Measurements from ENCODE around the gene MINDY3. TPM values are rescaled to one million over a fixed set of nuclear protein-coding genes. Genes with fewer than 3 reads are reported as not detected.

The MINDY3 gene
- total and polyA plus RNA-seq, 2 experiments from 2014 or later = 14.5 to 20.4 TPM

GRCh38 chr10:15784662-15785300 is 75.5 kb downstream of the MINDY3 start:
- Histone ChIP-seq H3K4me1 (ENCODE audit: low read depth) (no peaks in the 10 kb centered on the region), H3K36me3 (no peaks in the 10 kb centered on the region), H3K4me3 (no peak overlapping the region), H3K27me3 (no peaks in the 10 kb centered on the region), H3K9me3 (ENCODE audit: low read depth) (no peaks in the 10 kb centered on the region), H3K27ac (no peak overlapping the region)
- DNase-seq (ENCODE audit: low read depth in 1 of 2, low spot score in 1 of 2) = no peak
- TF ChIP-seq, protein P1, sequence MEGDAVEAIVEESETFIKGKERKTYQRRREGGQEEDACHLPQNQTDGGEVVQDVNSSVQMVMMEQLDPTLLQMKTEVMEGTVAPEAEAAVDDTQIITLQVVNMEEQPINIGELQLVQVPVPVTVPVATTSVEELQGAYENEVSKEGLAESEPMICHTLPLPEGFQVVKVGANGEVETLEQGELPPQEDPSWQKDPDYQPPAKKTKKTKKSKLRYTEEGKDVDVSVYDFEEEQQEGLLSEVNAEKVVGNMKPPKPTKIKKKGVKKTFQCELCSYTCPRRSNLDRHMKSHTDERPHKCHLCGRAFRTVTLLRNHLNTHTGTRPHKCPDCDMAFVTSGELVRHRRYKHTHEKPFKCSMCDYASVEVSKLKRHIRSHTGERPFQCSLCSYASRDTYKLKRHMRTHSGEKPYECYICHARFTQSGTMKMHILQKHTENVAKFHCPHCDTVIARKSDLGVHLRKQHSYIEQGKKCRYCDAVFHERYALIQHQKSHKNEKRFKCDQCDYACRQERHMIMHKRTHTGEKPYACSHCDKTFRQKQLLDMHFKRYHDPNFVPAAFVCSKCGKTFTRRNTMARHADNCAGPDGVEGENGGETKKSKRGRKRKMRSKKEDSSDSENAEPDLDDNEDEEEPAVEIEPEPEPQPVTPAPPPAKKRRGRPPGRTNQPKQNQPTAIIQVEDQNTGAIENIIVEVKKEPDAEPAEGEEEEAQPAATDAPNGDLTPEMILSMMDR (IDR thresholded peaks at IDR 0.05; ENCODE audit: low read depth, low read length) = no peak

- Histone ChIP-seq H3K27me3 (no peaks in the 10 kb centered on the region), H3K36me3 (no peaks in the 10 kb centered on the region), H3K27ac (no peak overlapping the region), H3K4me1 (ENCODE audit: low read depth) (no peaks in the 10 kb centered on the region), H3K9me3 (ENCODE audit: low read depth) (no peaks in the 10 kb centered on the region), H3K4me3 (no peak overlapping the region)
- no peak for DNase-seq (ENCODE audit: low read depth in 1 of 2, low spot score in 1 of 2)
- TF ChIP-seq, protein P1 (IDR thresholded peaks at IDR 0.05; ENCODE audit: low read depth, low read length) = no peak
These were observed 76.2 kb downstream of the MINDY3 start for GRCh38 chr10:15783941-15784636.

GRCh38 chr10:15782851-15783250 is 77.5 kb downstream of the MINDY3 start:
- no peak overlapping the region for H3K4me3 ChIP-seq
- no peaks in the 10 kb centered on the region for H3K9me3 ChIP-seq (ENCODE audit: low read depth)
- H3K36me3 ChIP-seq = peaks cover 6% of the 10 kb centered on the region
- no peak overlapping the region for H3K27ac ChIP-seq
- no peaks in the 10 kb centered on the region for H3K4me1 ChIP-seq (ENCODE audit: low read depth)
- no peaks in the 10 kb centered on the region for H3K27me3 ChIP-seq
- TF ChIP-seq, protein P1 (IDR thresholded peaks at IDR 0.05; ENCODE audit: low read depth, low read length) = no peak
- DNase-seq (ENCODE audit: low read depth in 1 of 2, low spot score in 1 of 2) = no peak

GRCh38 chr10:15781381-15781960 is 78.8 kb downstream of the MINDY3 start:
- TF ChIP-seq, protein P1 (IDR thresholded peaks at IDR 0.05; ENCODE audit: low read depth, low read length) = no peak
- Histone ChIP-seq H3K36me3 (peaks cover 10% of the 10 kb centered on the region), H3K9me3 (ENCODE audit: low read depth) (no peaks in the 10 kb centered on the region)

DNA sequence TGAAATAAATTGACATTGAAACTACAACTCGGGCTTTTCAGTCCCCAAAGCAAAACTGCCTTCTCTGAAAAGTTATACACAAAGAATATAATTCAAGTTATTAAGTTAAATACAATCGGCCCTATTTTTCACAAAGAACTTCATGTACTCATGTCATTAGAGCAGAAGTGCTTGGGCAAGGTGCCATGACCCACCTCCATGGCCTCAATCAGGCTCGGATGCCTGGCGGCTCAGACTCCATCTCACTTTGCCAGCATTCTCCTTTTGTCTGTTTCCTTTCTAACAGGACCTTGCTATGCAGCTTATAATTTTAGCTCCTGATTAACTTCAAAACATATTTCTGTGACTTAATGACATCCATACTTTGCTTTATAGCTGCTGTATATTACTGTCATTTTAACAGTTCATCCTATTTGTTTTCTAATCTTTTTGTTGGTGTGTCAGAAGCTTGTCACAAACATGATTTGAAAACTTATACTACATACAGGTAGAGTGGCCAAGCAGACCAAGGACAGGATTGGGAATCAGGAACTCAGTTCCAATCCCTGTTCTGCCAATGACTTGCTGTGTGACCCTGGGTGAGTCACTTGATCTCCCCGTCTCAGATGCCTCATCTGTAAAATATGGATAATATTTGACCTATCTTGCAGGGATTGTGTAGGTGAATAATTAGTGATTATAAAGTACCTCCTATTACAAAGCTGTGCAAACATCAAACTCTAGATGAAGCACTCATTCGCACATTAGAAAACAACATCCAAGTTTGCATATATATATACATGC is 79.8 kb downstream of the MINDY3 start:
- H3K9me3 ChIP-seq (ENCODE audit: low read depth) = no peaks in the 10 kb centered on the region
- TF ChIP-seq, protein P1 (IDR thresholded peaks at IDR 0.05; ENCODE audit: low read depth, low read length) = no peak
- H3K27ac ChIP-seq = no peak overlapping the region
- peak in 1 of 2 donors; percentile 47 for DNase-seq (ENCODE audit: low read depth in 1 of 2, low spot score in 1 of 2)
- H3K4me1 ChIP-seq (ENCODE audit: low read depth) = no peaks in the 10 kb centered on the region
- no peaks in the 10 kb centered on the region for H3K27me3 ChIP-seq
- H3K4me3 ChIP-seq = no peak overlapping the region
- H3K36me3 ChIP-seq = peaks cover 10% of the 10 kb centered on the region

More at GRCh38 chr10:15781381-15781960, 78.8 kb downstream of the MINDY3 start:
- DNase-seq (ENCODE audit: low read depth in 1 of 2, low spot score in 1 of 2) = no peak
- Histone ChIP-seq H3K27me3 (no peaks in the 10 kb centered on the region), H3K27ac (no peak overlapping the region), H3K4me1 (ENCODE audit: low read depth) (no peaks in the 10 kb centered on the region), H3K4me3 (no peak overlapping the region)

Measured in cardiac muscle cell (in vitro differentiated cells and primary cell).